Stimulated activated naive CD8-positive, alpha-beta T cell treated with anti-CD3 and anti-CD28 coated beads, Interleukin-15, amount 100 ng/mL, for 72 hours (primary cell): ENCODE results near the gene DAZ1.
A peak's percentile ranks its signal among the peaks of the same experiment; 100 is the strongest.
"Not testable (repeated sequence)": the region's sequence is repeated elsewhere in the genome, so short reads cannot be mapped to it uniquely, and the experiment has no call there.

ENCODE experiments used
- ATAC-seq: fragments of 150-1000 bp; cut with Tn5 transposase; 2 replicates; pipeline ENCODE4 v1.10.0; 2021; ENCODE audit warnings: mild to moderate bottlenecking, moderate library complexity
- DNase-seq, 2 donors: peaks; one replicate each; pipeline ENCODE4 v3.0.0; 2021 to 2022
- H3K27ac Mint-ChIP-seq, 2 donors: one replicate each; pipeline ENCODE4 v1.8.0; 2022; ENCODE audit warnings: mild to moderate bottlenecking in 2 of 2, mixed read lengths in 2 of 2, moderate library complexity in 2 of 2
- H3K27me3 Mint-ChIP-seq: one replicate; pipeline ENCODE4 v1.8.0; 2022; ENCODE audit warnings: mixed read lengths
- H3K4me1 Mint-ChIP-seq: one replicate; pipeline ENCODE4 v1.8.0; 2022; ENCODE audit warnings: mild to moderate bottlenecking, mixed read lengths
- H3K4me3 Mint-ChIP-seq, 2 donors: one replicate each; pipeline ENCODE4 v1.8.0; 2022; ENCODE audit warnings: mild to moderate bottlenecking in 2 of 2, mixed read lengths in 2 of 2, moderate library complexity in 1 of 2
- H3K9me3 Mint-ChIP-seq, 2 donors: one replicate each; pipeline ENCODE4 v1.8.0; 2022; ENCODE audit warnings: mixed read lengths in 2 of 2

DAZ1 gene, protein sequence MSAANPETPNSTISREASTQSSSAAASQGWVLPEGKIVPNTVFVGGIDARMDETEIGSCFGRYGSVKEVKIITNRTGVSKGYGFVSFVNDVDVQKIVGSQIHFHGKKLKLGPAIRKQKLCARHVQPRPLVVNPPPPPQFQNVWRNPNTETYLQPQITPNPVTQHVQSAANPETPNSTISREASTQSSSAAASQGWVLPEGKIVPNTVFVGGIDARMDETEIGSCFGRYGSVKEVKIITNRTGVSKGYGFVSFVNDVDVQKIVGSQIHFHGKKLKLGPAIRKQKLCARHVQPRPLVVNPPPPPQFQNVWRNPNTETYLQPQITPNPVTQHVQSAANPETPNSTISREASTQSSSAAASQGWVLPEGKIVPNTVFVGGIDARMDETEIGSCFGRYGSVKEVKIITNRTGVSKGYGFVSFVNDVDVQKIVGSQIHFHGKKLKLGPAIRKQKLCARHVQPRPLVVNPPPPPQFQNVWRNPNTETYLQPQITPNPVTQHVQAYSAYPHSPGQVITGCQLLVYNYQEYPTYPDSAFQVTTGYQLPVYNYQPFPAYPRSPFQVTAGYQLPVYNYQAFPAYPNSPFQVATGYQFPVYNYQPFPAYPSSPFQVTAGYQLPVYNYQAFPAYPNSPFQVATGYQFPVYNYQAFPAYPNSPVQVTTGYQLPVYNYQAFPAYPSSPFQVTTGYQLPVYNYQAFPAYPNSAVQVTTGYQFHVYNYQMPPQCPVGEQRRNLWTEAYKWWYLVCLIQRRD

DNA sequence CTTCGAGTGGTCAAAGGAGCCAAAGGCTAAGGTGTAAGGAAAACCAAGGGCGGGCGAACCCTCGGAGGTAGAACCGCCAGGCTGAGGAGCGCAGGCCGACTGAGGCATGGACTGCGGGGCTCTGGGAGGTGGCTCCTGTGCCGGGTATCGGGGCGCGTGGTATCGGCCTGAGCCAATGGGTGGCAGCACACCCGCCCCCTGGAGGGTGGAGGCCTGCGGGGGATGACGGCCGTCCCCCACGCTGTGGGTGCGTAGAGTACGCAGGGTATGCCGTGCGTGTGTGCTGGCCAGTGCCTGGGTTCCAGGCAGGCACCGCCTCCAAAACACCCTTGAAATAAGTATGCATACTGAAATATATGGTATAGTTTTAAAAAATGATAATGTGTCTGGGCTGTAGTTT, at the start of gene DAZ1:
Gene DAZ1 (minus strand): TSS at position 101 of the 400 bp plus-strand sequence. CDS start 208 bp downstream, outside the sequence.
- not testable (repeated sequence) for H3K27me3 Mint-ChIP-seq, H3K27ac Mint-ChIP-seq, H3K4me1 Mint-ChIP-seq, H3K9me3 Mint-ChIP-seq, H3K4me3 Mint-ChIP-seq, DNase-seq
- peak; percentile 53 for ATAC-seq

DNA sequence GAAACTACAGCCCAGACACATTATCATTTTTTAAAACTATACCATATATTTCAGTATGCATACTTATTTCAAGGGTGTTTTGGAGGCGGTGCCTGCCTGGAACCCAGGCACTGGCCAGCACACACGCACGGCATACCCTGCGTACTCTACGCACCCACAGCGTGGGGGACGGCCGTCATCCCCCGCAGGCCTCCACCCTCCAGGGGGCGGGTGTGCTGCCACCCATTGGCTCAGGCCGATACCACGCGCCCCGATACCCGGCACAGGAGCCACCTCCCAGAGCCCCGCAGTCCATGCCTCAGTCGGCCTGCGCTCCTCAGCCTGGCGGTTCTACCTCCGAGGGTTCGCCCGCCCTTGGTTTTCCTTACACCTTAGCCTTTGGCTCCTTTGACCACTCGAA, 20.4 kb upstream of the DAZ1 start, which contains the start of gene DAZ2:
Gene DAZ2 (plus strand): TSS at position 301 of the 400 bp plus-strand sequence. CDS start 208 bp downstream, outside the sequence.
- not testable (repeated sequence) for H3K27ac Mint-ChIP-seq, H3K9me3 Mint-ChIP-seq, DNase-seq, H3K4me3 Mint-ChIP-seq, H3K27me3 Mint-ChIP-seq, H3K4me1 Mint-ChIP-seq
- ATAC-seq = peak; percentile 39

DNA sequence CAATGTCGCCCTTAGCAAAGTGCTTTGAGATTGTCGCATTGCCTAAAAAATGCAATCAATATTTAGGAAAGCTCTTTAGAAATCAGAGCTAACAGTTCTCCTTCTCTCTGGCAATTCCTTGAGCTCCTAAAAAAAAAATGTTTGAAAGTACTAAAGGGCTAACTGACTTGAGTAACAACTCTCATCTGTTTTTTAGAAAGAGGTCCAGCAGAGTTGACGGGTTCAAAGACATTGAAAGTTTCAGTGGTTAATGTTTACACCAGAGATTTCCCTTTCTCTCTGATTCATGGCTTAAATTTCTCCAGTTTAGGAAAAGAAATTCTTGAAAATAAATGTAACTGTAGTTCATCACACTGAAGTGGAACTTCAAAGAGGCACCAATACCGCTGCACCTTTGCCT, 11.9 kb upstream of the DAZ1 start:
- H3K4me3 Mint-ChIP-seq, H3K4me1 Mint-ChIP-seq, H3K27me3 Mint-ChIP-seq, H3K9me3 Mint-ChIP-seq, H3K27ac Mint-ChIP-seq, ATAC-seq, DNase-seq: not testable (repeated sequence)

DNA sequence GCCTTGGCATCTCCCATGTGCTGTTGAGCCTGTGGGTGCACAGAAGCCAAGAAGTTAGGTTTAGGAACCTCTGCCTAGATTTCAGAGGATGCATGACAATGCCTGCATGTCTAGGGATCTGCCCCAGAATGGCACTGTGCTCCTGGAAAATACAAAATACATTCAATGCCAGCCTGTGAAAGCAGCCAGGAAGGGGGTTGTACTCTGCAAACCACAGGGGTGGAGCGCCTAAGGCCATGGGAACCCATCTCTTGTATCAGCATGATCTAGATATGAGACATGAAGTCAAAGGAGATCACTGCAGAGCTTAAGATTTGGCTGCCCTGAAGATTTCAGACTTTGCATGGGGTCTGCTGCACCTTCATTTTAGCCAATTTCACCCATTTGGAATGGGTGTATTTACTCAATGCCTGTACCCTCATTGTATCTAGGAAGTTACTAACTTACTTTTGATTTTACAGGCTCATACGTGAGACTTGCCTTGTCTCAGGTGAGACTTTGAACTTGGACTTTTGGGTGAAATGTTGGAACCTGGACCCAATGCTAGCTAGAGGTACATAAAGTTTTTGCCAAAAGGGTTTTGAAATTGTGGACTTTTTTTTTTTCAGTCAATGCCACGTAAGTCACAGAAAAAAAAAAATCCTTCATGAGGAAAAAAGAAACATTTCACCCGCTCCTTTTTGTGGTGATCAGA, 11.1 kb upstream of the DAZ1 start:
- not testable (repeated sequence) for DNase-seq, ATAC-seq, H3K9me3 Mint-ChIP-seq, H3K4me1 Mint-ChIP-seq, H3K27ac Mint-ChIP-seq, H3K27me3 Mint-ChIP-seq, H3K4me3 Mint-ChIP-seq

DNA sequence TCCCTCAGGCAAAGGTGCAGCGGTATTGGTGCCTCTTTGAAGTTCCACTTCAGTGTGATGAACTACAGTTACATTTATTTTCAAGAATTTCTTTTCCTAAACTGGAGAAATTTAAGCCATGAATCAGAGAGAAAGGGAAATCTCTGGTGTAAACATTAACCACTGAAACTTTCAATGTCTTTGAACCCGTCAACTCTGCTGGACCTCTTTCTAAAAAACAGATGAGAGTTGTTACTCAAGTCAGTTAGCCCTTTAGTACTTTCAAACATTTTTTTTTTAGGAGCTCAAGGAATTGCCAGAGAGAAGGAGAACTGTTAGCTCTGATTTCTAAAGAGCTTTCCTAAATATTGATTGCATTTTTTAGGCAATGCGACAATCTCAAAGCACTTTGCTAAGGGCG, 8.6 kb upstream of the DAZ1 start:
- DNase-seq, H3K4me1 Mint-ChIP-seq, H3K4me3 Mint-ChIP-seq, H3K27me3 Mint-ChIP-seq, H3K9me3 Mint-ChIP-seq, ATAC-seq, H3K27ac Mint-ChIP-seq: not testable (repeated sequence)
